ENCODE measurements around the gene PDE10A.

DNA sequence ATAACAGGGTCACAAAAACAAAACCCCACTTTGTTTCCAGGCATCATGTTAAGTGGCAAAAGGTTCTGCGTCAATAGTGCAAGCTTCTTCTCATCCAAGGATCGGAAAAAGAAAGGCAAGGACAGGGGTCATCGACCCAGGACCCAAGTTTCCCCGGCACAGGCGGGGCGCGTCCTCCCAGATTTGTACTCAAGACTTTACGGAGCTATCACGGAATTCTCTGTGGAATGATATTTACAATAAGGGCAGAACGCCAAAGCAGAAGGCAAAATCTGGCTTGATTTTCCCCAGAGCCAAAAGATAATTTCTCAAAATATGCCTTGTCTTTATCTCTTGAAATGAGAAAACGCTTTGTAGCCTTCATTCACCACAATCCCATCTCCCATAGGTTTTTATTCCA is 25.5 kb downstream of the PDE10A start:
- TF ChIP-seq CTCF (conservative IDR thresholded peaks at IDR 0.05; ENCODE audit: low read depth, low read length), result no peak
- TF ChIP-seq MXI1 (IDR thresholded peaks at IDR 0.05; ENCODE audit: borderline replicate concordance, low read depth, low read length), result no peak
- TF ChIP-seq BHLHE40 (IDR thresholded peaks at IDR 0.05; ENCODE audit: low read depth, low read length), result no peak
